Spleen (tissue), 11 donors: Measurements from ENCODE around the gene KSR2. TPM values are rescaled to one million over a fixed set of nuclear protein-coding genes. Genes with fewer than 3 reads are reported as not detected.
A peak's percentile ranks its signal among the peaks of the same experiment; 100 is the strongest.

Source experiments
- DNase-seq: peaks from one replicate; pipeline ENCODE4 v3.0.0-alpha.2; 2020
- H3K27ac ChIP-seq, 8 donors: fragments of 200-600 bp; sonication (generic) in 7 of 8; 1 replicate in 4 of 8; 2 replicates in 4 of 8; pipeline versions ENCODE4 v1.5.0 to v1.8.0; 2016 to 2021; ENCODE audit warnings: inconsistent platforms in 4 of 8, mild to moderate bottlenecking in 4 of 8, moderate library complexity in 1 of 8
- H3K27me3 ChIP-seq, 7 donors: fragments of 200-600 bp; sonication (generic) in 6 of 7; replicated peaks in 1 of 7; 1 replicate in 4 of 7; 2 replicates in 3 of 7; pipeline versions ENCODE4 v1.5.0 to v1.8.0; 2016 to 2021; ENCODE audit warnings: inconsistent platforms in 3 of 7, mild to moderate bottlenecking in 1 of 7
- H3K36me3 ChIP-seq, 6 donors: fragments of 200-600 bp; sonication (generic) in 5 of 6; 1 replicate in 4 of 6; 2 replicates in 2 of 6; pipeline versions ENCODE4 v1.5.0 to v1.8.0; 2016 to 2021; ENCODE audit warnings: inconsistent platforms in 2 of 6
- H3K4me1 ChIP-seq, 6 donors: fragments of 200-600 bp; sonication (generic) in 5 of 6; 1 replicate in 3 of 6; 2 replicates in 3 of 6; pipeline versions ENCODE4 v1.5.0 to v1.8.0; 2016 to 2021; ENCODE audit warnings: inconsistent platforms in 3 of 6
- H3K4me3 ChIP-seq, 8 donors: fragments of 200-600 bp; sonication (generic) in 7 of 8; 1 replicate in 4 of 8; 2 replicates in 4 of 8; pipeline versions ENCODE4 v1.5.0 to v1.8.0; 2016 to 2021; ENCODE audit warnings: inconsistent platforms in 4 of 8, mild to moderate bottlenecking in 4 of 8, moderate library complexity in 2 of 8
- H3K9me3 ChIP-seq, 8 donors: fragments of 200-600 bp; sonication (generic) in 7 of 8; 1 replicate in 4 of 8; 2 replicates in 4 of 8; pipeline versions ENCODE4 v1.5.0 to v1.8.0; 2016 to 2021; ENCODE audit warnings: inconsistent platforms in 4 of 8
- POLR2A ChIP-seq, 3 donors: fragments of 450-650 bp; IDR thresholded peaks; one replicate each; pipeline ENCODE4 v1.5.1; 2017; ENCODE audit warnings: antibody characterized with exemption in 3 of 3, mild to moderate bottlenecking in 1 of 3
- POLR2AphosphoS5 ChIP-seq, 3 donors: sonication (generic); formaldehyde crosslinking; IDR thresholded peaks; one replicate each; pipeline ENCODE4 v1.5.1; 2017; ENCODE audit warnings: antibody characterized with exemption in 3 of 3
- WGBS, 5 donors: extraction: QIAGEN DNeasy Blood & Tissue Kit in 3 of 5; methylation state at CpG; one replicate each; pipeline versions ENCODE4 v1.1.5 to v1.1.7; 2013 to 2018; 5-methylcytosine and 5-hydroxymethylcytosine counted together
- intact Hi-C: fragments of 100-400 bp; cut with DNase I; formaldehyde crosslinking; loops from one replicate; pipeline ENCODE4 v1.15.0; 2023; ENCODE audit warnings: low total_unique reads
- polyA plus RNA-seq, 3 donors: library from polyadenylated mRNA; stranded (reverse); fragments of 200-250 nt; gene quantifications; one replicate each; pipeline ENCODE4 v1.2.1, GENCODE V29; 2013
- total RNA-seq, 7 donors: library from RNA; depleted of rRNA in 3 of 7; stranded (reverse); fragments of >200 nt in 3 of 7; fragmentation: NEBNext Ultra II Directional in 4 of 7; extraction: Animal tissue kit (Norgen Biotek cat#: 25700) in 4 of 7; gene quantifications; one replicate each; pipeline versions ENCODE4 v1.1.0 to v1.2.1, GENCODE V29; 2016 to 2021
- TF ChIP-seq, protein P1 (sequence below), 11 experiments: fragments of 200-600 bp in 7 of 11; fragments of 450-650 bp in 4 of 11; sonication (generic) in 4 of 11; IDR thresholded peaks in 8 of 11; conservative IDR thresholded peaks in 3 of 11; 1 replicate in 7 of 11; 2 replicates in 4 of 11; pipeline versions ENCODE4 v1.4.0 to v1.8.0; 2016 to 2021; ENCODE audit warnings: antibody characterized with exemption in 11 of 11, inconsistent platforms in 4 of 11, mild to moderate bottlenecking in 1 of 11
- donor health status: healthy with polysubstance abuse.
- donor health status: DM: no; HTN: no; CAD: no; lungs with moderate emphysema.
- donor health status: DM: no; HTN: no; CAD: no.
- donor health status: Bipolar disorder and iron deficiency.
- donor health status: healthy.
- donor health status: DM: no; HTN: no; CAD: no.
- donor health status: DM: yes; HTN: yes; CAD: no.

The KSR2 gene
- total and polyA plus RNA-seq, 10 donors = under 0.01 to 0.09 (median 0.02) TPM; not detected in 4

DNA sequence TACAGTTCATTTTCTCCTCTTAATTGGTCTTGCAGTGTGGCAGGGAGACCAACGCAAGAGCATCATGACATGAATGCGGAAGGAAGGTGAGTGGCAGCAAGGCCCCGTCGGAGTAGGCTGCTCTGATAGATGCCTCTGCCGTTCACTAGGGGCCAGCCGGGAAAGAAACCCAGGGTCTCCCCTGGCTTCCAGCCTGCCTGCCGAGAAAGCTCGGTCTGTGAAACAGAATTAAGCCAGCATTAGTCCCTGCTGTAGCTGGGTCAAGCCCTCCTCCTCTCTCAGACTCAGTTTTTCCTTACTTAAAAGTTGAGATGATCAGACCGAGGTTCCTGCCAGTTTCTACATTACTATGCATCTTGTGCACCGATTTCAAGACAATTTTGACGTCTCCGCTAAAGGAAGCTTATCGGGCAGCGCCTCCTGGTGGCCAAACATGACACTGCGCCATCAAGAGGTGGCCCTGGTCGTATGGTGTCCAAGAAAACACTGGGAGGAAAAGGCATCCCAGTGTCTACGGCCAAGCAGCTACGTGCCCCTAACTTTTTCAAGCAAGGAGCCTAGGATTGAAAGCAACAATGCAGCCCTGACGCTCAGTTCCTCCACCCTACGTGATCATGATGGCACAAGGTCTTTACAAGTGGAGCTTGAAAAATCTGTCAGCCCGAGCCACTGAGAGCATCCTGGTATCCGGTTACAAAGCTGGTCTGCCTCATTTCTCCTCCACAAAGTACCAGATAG, 131.6 kb downstream of the KSR2 start:
- intact Hi-C loops = loop anchor here (2.0 kb wide), 2 partner anchors 470 to 626 kb away; no protein-coding TSS in a partner anchor
- WGBS, 5 donors = 8 to 13% (median 10%) methylated on average over 22 of the region's 22 CpGs
- no peaks in the 10 kb centered on the region for H3K9me3 ChIP-seq
- H3K27ac ChIP-seq = no peak overlapping the region
- no peaks in the 10 kb centered on the region for H3K36me3 ChIP-seq
- peak; percentile 87 for DNase-seq
- peaks cover 0 to 8% (median 1%) of the 10 kb centered on the region in 6 donors for H3K4me1 ChIP-seq
- TF ChIP-seq POLR2A (IDR thresholded peaks at IDR 0.05) (no peak), POLR2AphosphoS5 (IDR thresholded peaks at IDR 0.05) (no peak)
- TF ChIP-seq, protein P1, sequence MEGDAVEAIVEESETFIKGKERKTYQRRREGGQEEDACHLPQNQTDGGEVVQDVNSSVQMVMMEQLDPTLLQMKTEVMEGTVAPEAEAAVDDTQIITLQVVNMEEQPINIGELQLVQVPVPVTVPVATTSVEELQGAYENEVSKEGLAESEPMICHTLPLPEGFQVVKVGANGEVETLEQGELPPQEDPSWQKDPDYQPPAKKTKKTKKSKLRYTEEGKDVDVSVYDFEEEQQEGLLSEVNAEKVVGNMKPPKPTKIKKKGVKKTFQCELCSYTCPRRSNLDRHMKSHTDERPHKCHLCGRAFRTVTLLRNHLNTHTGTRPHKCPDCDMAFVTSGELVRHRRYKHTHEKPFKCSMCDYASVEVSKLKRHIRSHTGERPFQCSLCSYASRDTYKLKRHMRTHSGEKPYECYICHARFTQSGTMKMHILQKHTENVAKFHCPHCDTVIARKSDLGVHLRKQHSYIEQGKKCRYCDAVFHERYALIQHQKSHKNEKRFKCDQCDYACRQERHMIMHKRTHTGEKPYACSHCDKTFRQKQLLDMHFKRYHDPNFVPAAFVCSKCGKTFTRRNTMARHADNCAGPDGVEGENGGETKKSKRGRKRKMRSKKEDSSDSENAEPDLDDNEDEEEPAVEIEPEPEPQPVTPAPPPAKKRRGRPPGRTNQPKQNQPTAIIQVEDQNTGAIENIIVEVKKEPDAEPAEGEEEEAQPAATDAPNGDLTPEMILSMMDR (IDR thresholded peaks at IDR 0.05 in 8 of 11, conservative IDR thresholded peaks at IDR 0.05 in 3 of 11) = peak; percentile 66 to 92 (median 84)
- H3K4me3 ChIP-seq = peak overlapping the region in 1 of 8 donors; percentile 11
- H3K27me3 ChIP-seq = peaks cover 0 to 51% (median 4%) of the 10 kb centered on the region in 7 donors

DNA sequence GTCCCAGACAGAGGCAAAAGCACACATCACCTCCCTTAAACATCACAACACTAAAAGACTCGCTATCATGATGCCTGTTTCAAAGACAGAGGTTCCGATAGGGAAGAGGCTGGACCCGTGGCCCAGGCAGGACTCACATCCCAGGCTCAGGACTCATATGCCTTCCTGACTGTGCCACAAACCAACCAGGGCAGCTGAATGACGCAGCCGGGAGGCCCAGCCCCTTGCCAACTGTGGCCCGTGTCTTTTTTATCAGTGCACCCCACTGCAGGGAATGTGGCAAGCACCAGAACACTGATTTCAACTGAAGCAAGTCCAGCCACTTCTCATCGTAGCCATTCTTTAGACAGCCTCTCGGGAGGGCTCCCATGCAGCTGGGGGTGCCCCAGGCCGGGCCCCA, 132.3 kb downstream of the KSR2 start:
- H3K4me3 ChIP-seq = no peak overlapping the region
- no peaks in the 10 kb centered on the region for H3K9me3 ChIP-seq
- peaks cover 0 to 8% (median 1%) of the 10 kb centered on the region in 6 donors for H3K4me1 ChIP-seq
- no peak for DNase-seq
- H3K36me3 ChIP-seq = no peaks in the 10 kb centered on the region
- H3K27ac ChIP-seq = no peak overlapping the region
- intact Hi-C loops = loop anchor here (2.0 kb wide), 2 partner anchors 470 to 626 kb away; no protein-coding TSS in a partner anchor
- H3K27me3 ChIP-seq = peaks cover 0 to 50% (median 4%) of the 10 kb centered on the region in 7 donors
- no peak for TF ChIP-seq POLR2A (IDR thresholded peaks at IDR 0.05)
- TF ChIP-seq, protein P1 (IDR thresholded peaks at IDR 0.05 in 8 of 11, conservative IDR thresholded peaks at IDR 0.05 in 3 of 11) = no peak
- TF ChIP-seq POLR2AphosphoS5 (IDR thresholded peaks at IDR 0.05) = no peak
- 75 to 88% (median 80%) methylated on average over 9 of the region's 9 CpGs for WGBS, 5 donors

DNA sequence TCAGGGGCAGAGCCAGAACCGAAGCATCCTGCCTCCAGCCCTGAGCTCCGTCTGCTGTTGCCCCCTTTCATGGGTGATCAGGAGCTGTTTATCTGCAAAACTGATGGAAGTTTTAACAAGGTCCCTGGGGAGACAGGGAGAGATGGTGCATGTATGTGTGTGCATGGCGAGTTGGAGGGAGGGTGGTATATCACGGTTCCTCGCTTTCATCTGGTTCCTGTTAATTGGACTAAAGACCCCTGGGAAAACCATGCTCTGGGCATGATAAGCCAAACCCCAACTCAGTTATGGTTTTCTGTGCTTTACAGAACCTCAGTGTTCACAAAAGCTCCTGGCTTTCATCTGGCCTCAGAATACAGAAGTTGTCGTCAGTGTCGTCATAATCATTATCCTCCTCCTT, 133.6 kb downstream of the KSR2 start:
- Histone ChIP-seq H3K9me3 (peaks cover 0 to 4% (median 0%) of the 10 kb centered on the region in 8 donors), H3K27ac (no peak overlapping the region), H3K4me1 (peaks cover 0 to 8% (median 1%) of the 10 kb centered on the region in 6 donors), H3K27me3 (peaks cover 0 to 46% (median 4%) of the 10 kb centered on the region in 7 donors), H3K4me3 (no peak overlapping the region), H3K36me3 (no peaks in the 10 kb centered on the region)
- intact Hi-C loops = no loop called here
- WGBS, 5 donors = 74 to 83% (median 79%) methylated on average over 6 to 7 of the region's 7 CpGs
- no peak for DNase-seq
- no peak for TF ChIP-seq POLR2A (IDR thresholded peaks at IDR 0.05)
- TF ChIP-seq, protein P1 (IDR thresholded peaks at IDR 0.05 in 8 of 11, conservative IDR thresholded peaks at IDR 0.05 in 3 of 11) = no peak
- no peak for TF ChIP-seq POLR2AphosphoS5 (IDR thresholded peaks at IDR 0.05)
